Measurements from ENCODE around the gene TUBA8.
A peak's percentile ranks its signal among the peaks of the same experiment; 100 is the strongest.
"Not testable (repeated sequence)": the region's sequence is repeated elsewhere in the genome, so short reads cannot be mapped to it uniquely, and the experiment has no call there.

TUBA8 gene

GRCh38 chr22:18136563-18137320 is 26.1 kb downstream of the TUBA8 start:
- DNase-seq = no peak

GRCh38 chr22:18141004-18141403 is 30.4 kb downstream of the TUBA8 start:
- DNase-seq = not testable (repeated sequence)

GRCh38 chr22:18144105-18144504 is 33.5 kb downstream of the TUBA8 start:
- DNase-seq = no peak

GRCh38 chr22:18145676-18146388 is 35.2 kb downstream of the TUBA8 start:
- DNase-seq = no peak

GRCh38 chr22:18146389-18146753 is 35.8 kb downstream of the TUBA8 start:
- DNase-seq = no peak

- no peak for DNase-seq
Observed at GRCh38 chr22:18147791-18148190, 37.2 kb downstream of the TUBA8 start.

- DNase-seq = no peak
Observed at GRCh38 chr22:18148293-18148965, 37.8 kb downstream of the TUBA8 start.

GRCh38 chr22:18152519-18152918 is 41.9 kb downstream of the TUBA8 start:
- no peak for DNase-seq

GRCh38 chr22:18154821-18155390 is 44.3 kb downstream of the TUBA8 start:
- no peak for DNase-seq

- DNase-seq = not testable (repeated sequence)
Observed at GRCh38 chr22:18155546-18155945, 44.9 kb downstream of the TUBA8 start.

GRCh38 chr22:18156878-18157713 is 46.5 kb downstream of the TUBA8 start:
- DNase-seq = peak; percentile 30

- no peak for DNase-seq
Observed at GRCh38 chr22:18157714-18158028, 47.1 kb downstream of the TUBA8 start.

GRCh38 chr22:18160641-18161040 is 50.0 kb downstream of the TUBA8 start:
- not testable (repeated sequence) for DNase-seq

GRCh38 chr22:18163843-18164242 is 53.2 kb downstream of the TUBA8 start:
- DNase-seq = not testable (repeated sequence)

GRCh38 chr22:18164584-18164983 is 54.0 kb downstream of the TUBA8 start:
- peak; percentile 20 for DNase-seq

- DNase-seq = not testable (repeated sequence)
Observed at GRCh38 chr22:18165356-18165755, 54.7 kb downstream of the TUBA8 start.

GRCh38 chr22:18170284-18170683 is 59.7 kb downstream of the TUBA8 start:
- not testable (repeated sequence) for DNase-seq

GRCh38 chr22:18172203-18172602 is 61.6 kb downstream of the TUBA8 start:
- not testable (repeated sequence) for DNase-seq

GRCh38 chr22:18172776-18173175 is 62.2 kb downstream of the TUBA8 start:
- DNase-seq = not testable (repeated sequence)

GRCh38 chr22:18173441-18173840 is 62.8 kb downstream of the TUBA8 start:
- not testable (repeated sequence) for DNase-seq
